HFFc6 (cell line): Measurements from ENCODE around the gene JUN. TPM values are rescaled to one million over a fixed set of nuclear protein-coding genes. Genes with fewer than 3 reads are reported as not detected.

Experiments used
- DNase-seq: peaks from one replicate; pipeline ENCODE4 v3.0.0-alpha.2; 2018
- H3K27ac Mint-ChIP-seq: 2 replicates; pipeline ENCODE4 v1.8.0; 2020; ENCODE audit warnings: mild to moderate bottlenecking, mixed read lengths
- H3K27me3 Mint-ChIP-seq: 2 replicates; pipeline ENCODE4 v1.8.0; 2021; ENCODE audit warnings: mild to moderate bottlenecking, moderate library complexity, mixed read lengths; ENCODE audit not compliant: insufficient read depth
- H3K36me3 Mint-ChIP-seq: 2 replicates; pipeline ENCODE4 v1.8.0; 2021; ENCODE audit warnings: low read depth, mixed read lengths
- H3K4me1 Mint-ChIP-seq: 2 replicates; pipeline ENCODE4 v1.8.0; 2020; ENCODE audit warnings: low read depth, mixed read lengths
- H3K4me3 Mint-ChIP-seq: 2 replicates; pipeline ENCODE4 v1.8.0; 2020; ENCODE audit warnings: mild to moderate bottlenecking, moderate library complexity, mixed read lengths
- H3K9me3 Mint-ChIP-seq: 2 replicates; pipeline ENCODE4 v1.8.0; 2020; ENCODE audit warnings: mild to moderate bottlenecking, mixed read lengths
- CTCF ChIP-seq: fragments of 200-600 bp; sonication (generic); IDR thresholded peaks from 2 replicates; pipeline ENCODE4 v1.5.0; 2021; ENCODE audit warnings: antibody characterized with exemption, mild to moderate bottlenecking
- total RNA-seq, 6 experiments: library from RNA; stranded (reverse); fragmentation: NEBNext Ultra II Directional; extraction: Animal tissue kit (Norgen Biotek cat#: 25700); gene quantifications; 2 replicates in 1 of 6; 3 replicates in 5 of 6; pipeline ENCODE4 v1.2.3, GENCODE V29; 2021

Gene JUN
- total RNA-seq, 6 experiments from 2014 or later, result 80.5 to 91.1 (median 82.2) TPM

GRCh38 chr1:58809325-58810010 lies 25.6 kb upstream of the JUN start:
- H3K4me3 Mint-ChIP-seq, result no peak overlapping the region
- peaks cover 2% of the 10 kb centered on the region; the same call in 1 of the 2 replicates for H3K27me3 Mint-ChIP-seq
- H3K4me1 Mint-ChIP-seq, result peaks cover 36% of the 10 kb centered on the region
- H3K27ac Mint-ChIP-seq, result peak overlapping the region; percentile 0; the same call in 1 of the 2 replicates
- DNase-seq, result no peak
- H3K9me3 Mint-ChIP-seq, result no peaks in the 10 kb centered on the region
- H3K36me3 Mint-ChIP-seq, result no peaks in the 10 kb centered on the region
- no peak for TF ChIP-seq CTCF

GRCh38 chr1:58808077-58808476 lies 24.2 kb upstream of the JUN start:
- H3K27me3 Mint-ChIP-seq, result peaks cover 2% of the 10 kb centered on the region; the same call in 1 of the 2 replicates

GRCh38 chr1:58805716-58806571 lies 22.1 kb upstream of the JUN start:
- TF ChIP-seq CTCF, result no peak
- H3K27me3 Mint-ChIP-seq, result no peaks in the 10 kb centered on the region
- peaks cover 14% of the 10 kb centered on the region for H3K4me1 Mint-ChIP-seq
- H3K27ac Mint-ChIP-seq, result no peak overlapping the region
- no peaks in the 10 kb centered on the region for H3K9me3 Mint-ChIP-seq
- no peak for DNase-seq
- H3K4me3 Mint-ChIP-seq, result no peak overlapping the region
- H3K36me3 Mint-ChIP-seq, result no peaks in the 10 kb centered on the region

More at GRCh38 chr1:58808077-58808476, 24.2 kb upstream of the JUN start:
- Mint-ChIP-seq H3K36me3 (no peaks in the 10 kb centered on the region), H3K4me1 (peaks cover 25% of the 10 kb centered on the region), H3K9me3 (no peaks in the 10 kb centered on the region), H3K27ac (no peak overlapping the region), H3K4me3 (no peak overlapping the region)
- DNase-seq, result no peak
- TF ChIP-seq CTCF, result no peak

- H3K27ac Mint-ChIP-seq, result no peak overlapping the region
- no peaks in the 10 kb centered on the region for H3K27me3 Mint-ChIP-seq
- TF ChIP-seq CTCF, result no peak
- no peaks in the 10 kb centered on the region for H3K36me3 Mint-ChIP-seq
- H3K4me1 Mint-ChIP-seq, result peaks cover 11% of the 10 kb centered on the region
- no peak overlapping the region for H3K4me3 Mint-ChIP-seq
- no peak for DNase-seq
- H3K9me3 Mint-ChIP-seq, result no peaks in the 10 kb centered on the region
These were observed 21.2 kb upstream of the JUN start for GRCh38 chr1:58804853-58805565.

GRCh38 chr1:58803858-58804257 lies 20.0 kb upstream of the JUN start:
- Mint-ChIP-seq H3K4me1 (no peaks in the 10 kb centered on the region), H3K36me3 (no peaks in the 10 kb centered on the region), H3K27me3 (no peaks in the 10 kb centered on the region), H3K27ac (no peak overlapping the region), H3K9me3 (no peaks in the 10 kb centered on the region), H3K4me3 (no peak overlapping the region)
- no peak for TF ChIP-seq CTCF
- DNase-seq, result no peak
